Stimulated activated naive CD8-positive, alpha-beta T cell treated with anti-CD3 and anti-CD28 coated beads, Interleukin-15, amount 100 ng/mL, for 72 hours (primary cell): ENCODE data around the gene COL6A1.
A peak's percentile ranks its signal among the peaks of the same experiment; 100 is the strongest.

Experiments
- ATAC-seq: fragments of 150-1000 bp; cut with Tn5 transposase; 2 replicates; pipeline ENCODE4 v1.10.0; 2021; ENCODE audit warnings: mild to moderate bottlenecking, moderate library complexity
- DNase-seq, 2 donors: peaks; one replicate each; pipeline ENCODE4 v3.0.0; 2021 to 2022
- H3K27ac Mint-ChIP-seq, 2 donors: one replicate each; pipeline ENCODE4 v1.8.0; 2022; ENCODE audit warnings: mild to moderate bottlenecking in 2 of 2, mixed read lengths in 2 of 2, moderate library complexity in 2 of 2
- H3K27me3 Mint-ChIP-seq: one replicate; pipeline ENCODE4 v1.8.0; 2022; ENCODE audit warnings: mixed read lengths
- H3K4me1 Mint-ChIP-seq: one replicate; pipeline ENCODE4 v1.8.0; 2022; ENCODE audit warnings: mild to moderate bottlenecking, mixed read lengths
- H3K4me3 Mint-ChIP-seq, 2 donors: one replicate each; pipeline ENCODE4 v1.8.0; 2022; ENCODE audit warnings: mild to moderate bottlenecking in 2 of 2, mixed read lengths in 2 of 2, moderate library complexity in 1 of 2
- H3K9me3 Mint-ChIP-seq, 2 donors: one replicate each; pipeline ENCODE4 v1.8.0; 2022; ENCODE audit warnings: mixed read lengths in 2 of 2

Gene COL6A1

DNA sequence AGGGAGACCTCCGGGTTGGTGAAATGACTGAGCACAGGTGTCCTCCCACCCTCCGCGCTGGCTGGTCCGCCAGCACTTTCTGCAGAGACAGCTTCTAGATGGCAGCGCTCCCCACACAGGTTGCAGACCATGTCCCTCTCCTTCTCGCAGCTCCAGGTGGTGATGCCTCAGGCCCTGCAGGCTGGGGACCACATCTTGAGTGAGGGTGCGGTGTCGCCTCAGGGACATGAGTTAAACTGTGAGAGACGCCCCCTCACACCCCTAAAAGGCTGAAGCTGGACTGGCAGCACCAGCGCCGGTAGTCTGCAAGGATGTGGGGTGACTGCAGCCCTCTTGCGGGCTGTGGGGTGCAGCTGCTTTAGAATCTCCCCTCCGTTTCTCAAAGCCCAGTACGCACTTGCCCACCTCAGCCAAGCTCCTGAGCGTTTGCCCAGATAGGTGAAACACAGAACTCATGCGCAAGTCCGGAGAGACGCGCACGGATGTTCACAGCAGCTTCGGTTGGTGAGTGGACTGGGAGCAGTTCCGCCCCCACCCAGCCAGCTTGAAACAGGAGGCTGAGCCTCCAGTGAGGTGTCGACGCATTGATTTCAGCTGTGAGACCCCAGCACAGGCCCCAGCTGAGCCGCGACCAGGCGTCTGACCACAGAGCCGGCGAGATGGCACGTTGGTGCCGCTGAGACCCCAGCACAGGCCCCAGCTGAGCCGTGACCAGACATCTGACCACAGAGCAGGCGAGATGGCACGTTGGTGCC, 28.6 kb downstream of the COL6A1 start:
- peaks cover 34% of the 10 kb centered on the region for H3K27me3 Mint-ChIP-seq
- H3K4me1 Mint-ChIP-seq = peaks cover 7% of the 10 kb centered on the region
- H3K4me3 Mint-ChIP-seq = no peak overlapping the region
- no peak for DNase-seq
- ATAC-seq = no peak
- peaks cover 7 to 9% of the 10 kb centered on the region in 2 donors for H3K9me3 Mint-ChIP-seq
- no peak overlapping the region for H3K27ac Mint-ChIP-seq

DNA sequence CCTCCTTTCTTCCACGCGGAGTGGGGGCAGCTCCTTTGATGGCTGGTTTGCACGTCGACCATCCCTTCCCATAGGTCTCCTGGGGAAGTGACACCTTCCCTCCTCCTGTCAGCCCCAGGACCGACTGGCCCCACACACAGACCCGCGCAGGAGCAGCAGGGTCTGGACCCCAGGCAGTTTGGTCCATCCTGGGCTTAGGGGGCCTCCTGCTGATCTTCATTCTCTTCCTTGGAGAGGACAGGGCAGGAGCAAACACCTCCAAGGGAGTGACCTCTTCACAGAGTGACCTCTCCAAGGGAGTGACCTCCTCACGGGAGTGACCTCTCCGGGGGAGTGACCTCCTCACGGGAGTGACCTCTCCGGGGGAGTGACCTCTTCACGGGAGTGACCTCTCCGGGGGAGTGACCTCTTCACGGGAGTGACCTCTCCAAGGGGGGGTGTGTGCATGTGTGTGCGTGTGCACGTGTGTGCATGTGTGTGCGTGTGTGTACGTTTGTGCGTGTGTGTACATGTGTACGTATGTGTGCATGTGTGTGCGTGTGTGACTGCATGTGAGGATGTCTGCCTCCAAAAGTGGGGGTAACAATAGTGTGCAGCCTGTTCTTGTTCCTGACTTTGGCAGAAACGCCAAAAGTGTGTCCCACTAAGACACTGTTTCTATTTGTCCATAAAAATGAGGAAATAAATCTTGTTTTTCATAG, 29.8 kb downstream of the COL6A1 start:
- no peak for ATAC-seq
- H3K27ac Mint-ChIP-seq = no peak overlapping the region
- H3K27me3 Mint-ChIP-seq = peaks cover 43% of the 10 kb centered on the region
- H3K4me1 Mint-ChIP-seq = peaks cover 7% of the 10 kb centered on the region
- H3K9me3 Mint-ChIP-seq = peaks cover 7 to 9% of the 10 kb centered on the region in 2 donors
- no peak for DNase-seq
- no peak overlapping the region for H3K4me3 Mint-ChIP-seq

DNA sequence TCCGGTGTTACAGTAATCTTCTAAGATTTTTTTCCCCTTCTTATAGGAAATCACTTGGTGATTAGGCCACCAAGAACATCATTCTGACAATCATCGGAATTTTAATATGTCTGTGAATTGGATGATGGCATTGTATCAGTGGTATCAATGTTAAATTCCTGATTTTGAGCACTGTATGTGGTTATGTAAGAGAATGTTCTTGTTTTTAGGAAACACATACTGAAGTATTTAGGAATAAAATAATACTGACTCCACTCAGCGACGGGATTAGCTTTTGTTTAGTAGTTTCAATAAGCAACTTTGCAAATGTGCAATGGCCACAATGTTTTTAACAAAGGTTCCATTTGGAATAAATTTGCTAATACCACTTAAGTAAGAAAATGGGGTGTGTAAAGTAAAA, 30.6 kb downstream of the COL6A1 start:
- Mint-ChIP-seq H3K27me3 (peaks cover 50% of the 10 kb centered on the region), H3K4me3 (no peak overlapping the region), H3K9me3 (peaks cover 7 to 9% of the 10 kb centered on the region in 2 donors), H3K27ac (no peak overlapping the region), H3K4me1 (peaks cover 7% of the 10 kb centered on the region)
- no peak for ATAC-seq
- no peak for DNase-seq

DNA sequence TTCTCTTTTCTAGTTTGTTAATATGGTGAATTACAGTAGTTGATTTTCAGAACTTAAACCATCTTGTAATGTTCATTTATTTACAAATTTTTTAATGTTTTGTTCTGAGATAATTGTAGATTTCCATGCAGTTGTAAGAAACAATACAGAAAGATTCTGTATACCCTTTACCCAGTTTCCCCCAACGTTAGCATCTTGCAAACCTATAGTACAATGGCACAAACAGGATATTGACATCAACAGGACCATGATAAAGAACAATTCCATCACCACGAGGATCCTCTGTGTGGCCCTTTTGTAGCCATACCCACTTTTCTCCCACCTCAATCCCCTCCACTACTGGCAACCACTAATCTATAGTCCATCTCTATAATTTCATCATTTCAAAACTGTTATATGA, 33.3 kb downstream of the COL6A1 start:
- no peak overlapping the region for H3K27ac Mint-ChIP-seq
- ATAC-seq (no peak), DNase-seq (no peak)
- no peaks in the 10 kb centered on the region for H3K9me3 Mint-ChIP-seq
- H3K4me3 Mint-ChIP-seq = no peak overlapping the region
- peaks cover 11% of the 10 kb centered on the region for H3K4me1 Mint-ChIP-seq
- peaks cover 75% of the 10 kb centered on the region for H3K27me3 Mint-ChIP-seq

DNA sequence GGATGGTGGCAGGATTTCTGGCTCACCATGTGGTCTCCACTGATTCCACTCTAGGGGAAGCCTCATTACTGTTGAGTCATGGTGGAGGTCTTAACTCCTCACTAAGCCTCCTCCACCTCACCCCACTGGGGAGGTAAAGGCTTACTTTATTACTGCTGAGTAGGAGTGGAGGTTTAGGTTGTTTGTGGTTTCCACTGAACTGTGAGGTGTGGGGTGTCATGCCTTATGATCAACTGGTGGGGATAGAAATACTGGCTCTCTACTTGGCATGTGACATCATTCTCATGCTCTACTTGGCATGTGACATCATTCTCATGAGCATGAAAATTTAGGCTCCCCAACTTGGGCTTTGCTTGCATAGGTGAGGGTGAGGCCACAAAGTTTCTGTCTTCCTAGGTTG, 35.6 kb downstream of the COL6A1 start:
- Mint-ChIP-seq H3K4me3 (no peak overlapping the region), H3K9me3 (no peaks in the 10 kb centered on the region), H3K27me3 (peaks cover 86% of the 10 kb centered on the region), H3K4me1 (peaks cover 11% of the 10 kb centered on the region), H3K27ac (no peak overlapping the region)
- DNase-seq (no peak), ATAC-seq (no peak)

DNA sequence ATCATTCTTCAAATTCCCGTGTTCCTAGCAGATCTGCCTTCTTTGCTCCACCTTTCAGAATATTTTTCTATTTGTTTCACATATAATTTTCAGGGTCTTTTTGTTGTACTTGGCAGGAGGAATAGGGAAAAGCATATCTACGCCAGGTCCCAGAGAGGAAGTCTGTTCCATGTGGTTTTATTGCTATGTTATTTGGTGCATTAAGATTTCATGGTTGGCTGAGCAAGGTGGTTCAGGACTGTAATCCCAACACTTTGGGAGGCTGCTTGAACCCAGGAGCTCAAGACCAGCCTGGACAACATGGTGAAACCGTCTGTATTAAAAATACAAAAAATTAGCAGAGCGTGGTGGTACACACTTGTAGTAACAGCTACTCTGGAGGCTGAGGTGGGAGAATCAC, 36.1 kb downstream of the COL6A1 start:
- Mint-ChIP-seq H3K27ac (peak overlapping the region in 1 of 2 donors; percentile 12), H3K4me1 (peaks cover 11% of the 10 kb centered on the region), H3K9me3 (no peaks in the 10 kb centered on the region), H3K4me3 (no peak overlapping the region), H3K27me3 (peaks cover 83% of the 10 kb centered on the region)
- DNase-seq = no peak
- no peak for ATAC-seq

DNA sequence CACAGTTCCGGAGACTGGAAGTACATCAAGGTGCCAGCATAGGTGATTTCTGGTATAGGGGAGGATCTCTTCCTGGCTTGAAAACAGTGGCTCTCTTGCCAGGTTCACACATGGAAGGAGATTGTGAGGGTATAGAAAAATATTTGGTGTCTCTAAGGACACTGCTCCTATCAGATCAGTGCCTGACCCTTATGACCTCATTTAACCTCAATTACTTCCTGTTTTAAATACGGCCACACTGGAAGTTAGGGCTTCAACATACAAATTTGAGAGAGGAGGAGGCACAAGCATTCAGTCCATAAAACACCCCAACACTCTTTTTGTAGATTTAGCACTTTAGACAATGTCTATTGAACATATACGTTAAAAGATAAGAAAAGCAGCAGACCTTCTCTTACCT, 37.0 kb downstream of the COL6A1 start:
- DNase-seq = no peak
- Mint-ChIP-seq H3K4me1 (peaks cover 11% of the 10 kb centered on the region), H3K9me3 (no peaks in the 10 kb centered on the region), H3K27me3 (peaks cover 81% of the 10 kb centered on the region), H3K4me3 (no peak overlapping the region), H3K27ac (no peak overlapping the region)
- ATAC-seq = no peak

DNA sequence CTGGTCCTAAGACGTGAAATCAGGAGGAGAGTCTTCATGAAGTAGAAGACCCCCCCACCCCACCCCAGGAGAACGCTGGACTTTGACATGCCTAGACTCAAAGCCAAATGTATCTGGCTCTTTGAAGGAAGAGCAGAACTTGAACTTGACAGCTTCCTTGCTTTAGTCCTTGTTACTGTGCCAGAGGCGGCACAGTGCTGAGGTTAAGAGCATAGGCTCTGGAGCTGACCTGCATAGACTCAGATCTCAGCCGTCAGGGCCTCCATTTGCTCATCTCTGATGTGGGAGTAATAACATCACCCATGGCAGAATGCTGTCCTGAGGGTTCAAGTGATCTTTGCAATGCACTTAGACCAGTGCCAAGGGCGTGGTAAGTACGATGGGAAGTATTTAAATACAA, 39.0 kb downstream of the COL6A1 start:
- Mint-ChIP-seq H3K4me1 (peaks cover 18% of the 10 kb centered on the region), H3K27me3 (peaks cover 74% of the 10 kb centered on the region), H3K27ac (no peak overlapping the region), H3K9me3 (no peaks in the 10 kb centered on the region), H3K4me3 (no peak overlapping the region)
- ATAC-seq (no peak), DNase-seq (no peak)

DNA sequence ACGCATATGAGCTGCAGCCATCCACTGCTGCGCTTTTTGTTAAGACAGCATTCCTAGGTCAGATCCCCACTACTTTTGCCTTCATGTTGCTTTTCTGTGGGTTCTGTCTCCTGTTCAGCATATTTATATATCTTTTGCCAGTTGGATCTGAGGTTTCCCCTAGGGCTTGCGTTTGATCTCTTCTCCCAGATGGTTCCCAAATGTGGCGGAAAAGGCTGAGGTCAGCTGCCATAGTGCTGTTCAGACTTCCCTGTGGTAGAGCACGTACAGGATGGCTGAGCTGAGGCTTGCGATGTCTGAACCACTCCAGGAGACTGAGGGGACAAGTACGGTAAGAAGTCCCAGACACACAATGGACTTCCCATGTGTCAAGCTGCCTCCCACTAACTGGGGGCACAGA, 39.8 kb downstream of the COL6A1 start:
- ATAC-seq = no peak
- Mint-ChIP-seq H3K27me3 (peaks cover 75% of the 10 kb centered on the region), H3K4me3 (no peak overlapping the region), H3K4me1 (peaks cover 21% of the 10 kb centered on the region), H3K27ac (no peak overlapping the region), H3K9me3 (no peaks in the 10 kb centered on the region)
- no peak for DNase-seq

DNA sequence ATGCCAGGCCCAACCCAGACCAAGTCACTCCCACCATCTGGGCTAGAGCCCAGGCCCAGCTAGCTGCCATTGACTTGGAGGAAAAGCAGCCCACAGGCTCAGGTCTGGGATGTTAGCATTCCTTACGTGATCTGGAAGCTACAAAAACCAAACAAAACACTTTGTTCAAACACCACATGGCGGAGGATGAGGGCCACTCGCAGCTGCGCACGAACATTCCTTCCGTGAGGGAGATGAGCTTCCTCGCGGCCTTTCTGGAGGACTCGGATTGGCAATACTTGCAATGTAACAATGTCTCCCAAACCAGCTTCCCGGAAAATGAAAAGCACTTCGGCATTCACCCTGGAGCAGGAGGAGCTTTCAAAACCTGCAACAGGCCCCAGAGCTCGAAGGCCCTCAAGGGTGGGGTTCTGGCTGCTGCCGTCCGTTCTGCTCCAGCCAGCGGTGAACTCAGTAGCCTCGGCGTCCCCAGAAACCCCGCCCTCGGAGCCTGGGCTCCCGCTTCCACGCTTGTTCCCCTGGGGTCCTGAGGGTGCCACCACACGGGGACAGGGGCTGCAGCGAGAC, 40.5 kb downstream of the COL6A1 start:
- H3K27ac Mint-ChIP-seq = no peak overlapping the region
- no peaks in the 10 kb centered on the region for H3K9me3 Mint-ChIP-seq
- DNase-seq = no peak
- H3K4me3 Mint-ChIP-seq = no peak overlapping the region
- peaks cover 68% of the 10 kb centered on the region for H3K27me3 Mint-ChIP-seq
- H3K4me1 Mint-ChIP-seq = peaks cover 21% of the 10 kb centered on the region
- no peak for ATAC-seq

DNA sequence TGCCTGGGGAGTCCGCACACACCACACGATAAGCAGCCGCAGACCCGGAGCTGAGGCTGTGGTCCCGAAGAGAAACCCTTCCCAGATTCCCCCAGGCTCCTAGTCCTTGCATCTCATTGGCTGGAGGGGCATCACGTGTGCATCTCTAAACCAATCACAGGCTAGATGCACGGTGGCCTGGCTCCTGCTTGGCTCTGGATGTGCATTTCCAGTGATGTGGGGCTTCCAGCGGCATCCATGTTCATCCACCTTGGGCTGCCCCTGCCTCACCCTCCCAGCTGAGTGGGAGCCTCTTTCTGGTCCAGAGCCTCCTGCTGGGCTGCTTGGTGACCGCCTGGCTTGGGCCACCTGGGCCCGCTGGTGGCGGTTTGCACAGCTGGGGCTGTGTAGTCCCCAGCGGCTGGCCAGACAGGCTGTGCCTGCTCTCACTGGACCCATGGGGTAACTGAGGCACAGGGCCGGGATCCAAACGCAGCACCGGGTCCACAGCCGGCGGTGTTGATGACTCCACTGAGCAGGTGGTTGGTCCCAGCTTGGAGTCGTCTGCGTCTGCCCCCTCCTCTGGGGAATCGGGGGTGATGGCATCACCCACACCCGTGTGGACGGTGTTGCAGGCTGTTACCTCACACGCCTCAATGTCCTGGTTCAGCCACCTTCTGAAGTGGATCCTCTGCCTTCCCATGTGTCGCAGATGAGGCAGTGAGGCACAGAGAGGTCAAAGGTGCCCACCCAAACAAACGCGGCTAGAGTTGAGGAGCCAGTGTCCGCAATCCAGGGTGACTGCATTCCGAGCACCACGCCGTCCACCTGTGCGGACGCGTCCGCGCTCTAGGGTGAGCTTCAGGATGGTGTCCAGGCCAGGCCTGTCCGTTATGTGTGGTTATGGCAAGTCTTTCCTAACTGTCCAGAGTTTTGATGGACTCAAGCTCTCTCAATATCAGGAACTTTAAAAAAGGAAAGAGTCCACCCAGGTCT, 41.3 kb downstream of the COL6A1 start:
- Mint-ChIP-seq H3K9me3 (no peaks in the 10 kb centered on the region), H3K4me3 (no peak overlapping the region), H3K27ac (no peak overlapping the region), H3K4me1 (peaks cover 21% of the 10 kb centered on the region), H3K27me3 (peaks cover 61% of the 10 kb centered on the region)
- DNase-seq = no peak
- no peak for ATAC-seq

DNA sequence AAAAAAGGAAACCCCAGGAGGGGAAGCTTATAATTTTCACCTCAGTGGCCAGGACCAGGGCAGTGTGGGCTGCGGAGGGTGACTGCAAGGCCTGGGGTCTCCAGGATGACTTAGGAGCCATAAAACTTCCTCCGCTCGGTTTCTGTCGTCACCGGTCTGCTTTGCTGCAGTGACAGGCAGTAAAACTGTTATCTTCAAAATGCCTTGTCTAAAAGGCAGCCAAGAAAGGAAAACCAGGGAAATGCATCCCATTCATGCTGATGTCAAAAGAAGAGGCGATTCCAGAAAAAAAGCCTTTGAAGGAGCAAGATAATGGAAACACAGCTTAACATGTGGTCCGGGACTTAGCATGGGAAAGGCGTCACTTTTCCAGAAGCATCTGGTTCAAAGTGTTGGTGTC, 42.0 kb downstream of the COL6A1 start:
- Mint-ChIP-seq H3K4me3 (no peak overlapping the region), H3K4me1 (peaks cover 19% of the 10 kb centered on the region), H3K27me3 (peaks cover 56% of the 10 kb centered on the region), H3K27ac (peak overlapping the region in 1 of 2 donors; percentile 34), H3K9me3 (peaks cover 0 to 1% of the 10 kb centered on the region in 2 donors)
- DNase-seq = no peak
- no peak for ATAC-seq

DNA sequence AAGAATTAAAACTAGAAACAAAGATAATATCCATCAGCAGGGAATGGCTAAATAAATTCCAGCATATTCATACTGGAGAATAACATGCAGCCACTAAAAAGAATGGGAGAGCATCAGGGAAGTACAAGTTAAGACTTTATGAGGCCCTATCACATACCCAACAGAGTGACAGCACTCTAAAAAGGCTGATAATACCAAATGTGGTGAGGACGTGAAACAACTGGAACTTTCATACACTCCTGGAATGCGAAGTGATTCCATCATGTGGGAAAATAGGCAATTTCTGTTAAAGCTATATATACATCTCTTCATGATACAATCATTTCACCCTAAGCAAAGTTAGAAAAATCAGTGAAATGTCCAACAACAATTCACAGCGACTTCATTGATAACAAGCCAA, 42.6 kb downstream of the COL6A1 start:
- H3K4me1 Mint-ChIP-seq = peaks cover 17% of the 10 kb centered on the region

DNA sequence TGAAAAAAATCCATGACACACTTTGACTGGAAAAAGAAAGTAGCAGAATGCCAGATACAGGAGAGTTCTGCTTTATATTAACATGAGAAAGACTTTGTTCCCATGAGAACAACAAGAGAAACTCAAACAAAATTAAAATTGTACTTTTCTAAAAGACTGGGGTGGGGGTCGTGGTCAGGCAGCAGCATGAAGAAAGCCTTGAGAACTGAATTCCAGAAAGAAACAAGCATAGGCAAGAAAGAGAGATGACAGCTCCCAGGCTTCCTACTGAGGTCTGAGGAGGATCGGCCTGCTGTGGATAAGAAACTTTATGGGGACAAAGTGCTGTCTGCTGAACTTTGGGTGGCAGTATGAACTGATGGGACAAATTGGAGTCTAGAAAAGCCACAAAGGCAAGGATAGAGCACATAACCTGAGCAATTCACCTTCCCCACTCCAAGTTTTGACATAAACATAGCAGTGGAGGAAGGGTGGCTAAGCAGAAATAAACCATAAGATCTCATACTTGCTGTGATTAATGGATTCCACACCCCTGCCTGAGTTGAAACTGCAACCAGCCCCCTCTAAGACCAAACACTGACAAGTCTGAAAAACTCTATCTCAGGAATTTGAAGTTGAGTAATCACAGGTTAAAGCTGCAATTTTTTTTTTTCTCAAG, 43.7 kb downstream of the COL6A1 start:
- Mint-ChIP-seq H3K27me3 (peaks cover 39% of the 10 kb centered on the region), H3K4me1 (peaks cover 17% of the 10 kb centered on the region), H3K4me3 (no peak overlapping the region), H3K27ac (no peak overlapping the region), H3K9me3 (peaks cover 14 to 18% of the 10 kb centered on the region in 2 donors)
- ATAC-seq = no peak
- no peak for DNase-seq

More for the DNA sequence above, 42.6 kb downstream of the COL6A1 start:
- no peak for ATAC-seq
- Mint-ChIP-seq H3K27me3 (peaks cover 50% of the 10 kb centered on the region), H3K9me3 (peaks cover 2 to 7% of the 10 kb centered on the region in 2 donors), H3K4me3 (no peak overlapping the region), H3K27ac (no peak overlapping the region)
- DNase-seq = no peak
